Testis (tissue), 2 donors: ENCODE data around the gene MTX2.

Source experiments
- CTCF ChIP-seq, 3 experiments: fragments of 450-650 bp in 2 of 3; fragments of 200-600 bp in 1 of 3; sonication (generic) in 1 of 3; IDR thresholded peaks; one replicate each; pipeline ENCODE4 v1.5.1; 2016 to 2019; ENCODE audit warnings: antibody characterized with exemption in 3 of 3, mild to moderate bottlenecking in 2 of 3, moderate library complexity in 1 of 3
- POLR2A ChIP-seq: fragments of 450-650 bp; IDR thresholded peaks from one replicate; pipeline ENCODE4 v1.6.1; 2017; ENCODE audit warnings: antibody characterized with exemption, mild to moderate bottlenecking, moderate library complexity

- TF ChIP-seq CTCF (IDR thresholded peaks at IDR 0.05) (no peak), POLR2A (no peak)
These were observed 109.1 kb downstream of the MTX2 start for GRCh38 chr2:176378323-176378722.
